Liver (tissue), 9 donors: ENCODE data around the gene KCNQ5. TPM values are rescaled to one million over a fixed set of nuclear protein-coding genes. Genes with fewer than 3 reads are reported as not detected.

Experiments used
- DNase-seq: peaks from one replicate; pipeline ENCODE4 v3.0.0-alpha.2; 2017; ENCODE audit warnings: low spot score
- H3K27ac ChIP-seq, 2 donors: one replicate each; pipeline ENCODE4 v1.7.0; 2013; ENCODE audit warnings: inconsistent platforms in 2 of 2, low read length in 2 of 2, control low read depth in 1 of 2, low read depth in 1 of 2, mild to moderate bottlenecking in 1 of 2
- H3K27me3 ChIP-seq, 4 donors: one replicate each; pipeline versions ENCODE4 v1.6.1 to v1.7.0; 2013; ENCODE audit warnings: low read length in 3 of 4, inconsistent platforms in 1 of 4, mild to moderate bottlenecking in 1 of 4, moderate library complexity in 1 of 4; ENCODE audit not compliant: control insufficient read depth in 4 of 4, insufficient read depth in 4 of 4
- H3K36me3 ChIP-seq, 4 donors: one replicate each; pipeline versions ENCODE4 v1.6.1 to v1.7.0; 2013; ENCODE audit warnings: low read length in 3 of 4, mild to moderate bottlenecking in 3 of 4, low read depth in 1 of 4, moderate library complexity in 1 of 4; ENCODE audit not compliant: control insufficient read depth in 4 of 4, insufficient read depth in 3 of 4
- H3K4me1 ChIP-seq, 4 donors: one replicate each; pipeline versions ENCODE4 v1.6.1 to v1.7.0; 2013; ENCODE audit warnings: low read length in 3 of 4, mild to moderate bottlenecking in 3 of 4, moderate library complexity in 1 of 4; ENCODE audit not compliant: control insufficient read depth in 4 of 4, insufficient read depth in 4 of 4
- H3K4me3 ChIP-seq, 3 donors: one replicate each; pipeline versions ENCODE4 v1.6.1 to v1.7.0; 2013; ENCODE audit warnings: low read length in 3 of 3, control low read depth in 1 of 3, low read depth in 1 of 3, mild to moderate bottlenecking in 1 of 3
- H3K9ac ChIP-seq, 2 donors: one replicate each; pipeline ENCODE4 v1.7.0; 2013; ENCODE audit warnings: low read length in 2 of 2, mild to moderate bottlenecking in 2 of 2, moderate library complexity in 2 of 2, control low read depth in 1 of 2, low read depth in 1 of 2
- H3K9me3 ChIP-seq, 4 donors: one replicate each; pipeline versions ENCODE4 v1.6.1 to v1.7.0; 2013; ENCODE audit warnings: low read length in 3 of 4; ENCODE audit not compliant: control insufficient read depth in 4 of 4
- EGR1 ChIP-seq, 2 donors: IDR thresholded peaks; 2 replicates each; pipeline ENCODE4 v1.6.1; 2016 to 2018; ENCODE audit warnings: antibody characterized with exemption in 2 of 2, low read depth in 2 of 2
- FOXA1 ChIP-seq: IDR thresholded peaks from 2 replicates; pipeline ENCODE4 v1.6.1; 2016; ENCODE audit warnings: antibody characterized with exemption
- FOXA2 ChIP-seq: IDR thresholded peaks from 2 replicates; pipeline ENCODE4 v1.6.1; 2016; ENCODE audit warnings: antibody characterized with exemption
- GABPA ChIP-seq, 2 donors: IDR thresholded peaks in 1 of 2; conservative IDR thresholded peaks in 1 of 2; 2 replicates each; pipeline ENCODE4 v1.6.1; 2016; ENCODE audit warnings: antibody characterized with exemption in 2 of 2, mild to moderate bottlenecking in 1 of 2, moderate library complexity in 1 of 2
- HNF4G ChIP-seq: IDR thresholded peaks from 2 replicates; pipeline ENCODE4 v1.6.1; 2016; ENCODE audit warnings: antibody characterized with exemption
- JUND ChIP-seq, 2 donors: IDR thresholded peaks; 2 replicates each; pipeline ENCODE4 v1.6.1; 2016; ENCODE audit warnings: antibody characterized with exemption in 2 of 2
- NR2F2 ChIP-seq: IDR thresholded peaks from 2 replicates; pipeline ENCODE4 v1.6.1; 2016; ENCODE audit warnings: antibody characterized with exemption
- RAD21 ChIP-seq, 2 donors: IDR thresholded peaks; 2 replicates each; pipeline ENCODE4 v1.6.1; 2016; ENCODE audit warnings: antibody characterized with exemption in 2 of 2, mild to moderate bottlenecking in 2 of 2
- RXRA ChIP-seq, 2 donors: IDR thresholded peaks; 2 replicates each; pipeline ENCODE4 v1.6.1; 2017 to 2018; ENCODE audit warnings: antibody characterized with exemption in 2 of 2, mild to moderate bottlenecking in 1 of 2
- SP1 ChIP-seq: IDR thresholded peaks from 2 replicates; pipeline ENCODE4 v1.6.1; 2018; ENCODE audit warnings: antibody characterized with exemption, mild to moderate bottlenecking
- TAF1 ChIP-seq: conservative IDR thresholded peaks from 2 replicates; pipeline ENCODE4 v1.6.1; 2016; ENCODE audit warnings: antibody characterized with exemption, mild to moderate bottlenecking
- YY1 ChIP-seq: IDR thresholded peaks from 2 replicates; pipeline ENCODE4 v1.6.1; 2016; ENCODE audit warnings: antibody characterized with exemption, mild to moderate bottlenecking
- WGBS: extraction: QIAGEN DNeasy Blood & Tissue Kit; methylation state at CpG from one replicate; pipeline ENCODE4 v1.1.7; 2013; 5-methylcytosine and 5-hydroxymethylcytosine counted together
- polyA plus RNA-seq, 2 donors: library from polyadenylated mRNA; stranded (reverse) in 1 of 2; unstranded in 1 of 2; fragments of 200-250 nt in 1 of 2; fragments of >200 nt in 1 of 2; fragmentation: Nextera tagmentation in 1 of 2; extraction: Ambion mirVana in 1 of 2; gene quantifications; one replicate each; pipeline versions ENCODE4 v1.2.1 to v1.2.3, GENCODE V29; 2013 to 2015
- total RNA-seq, 2 donors: library from RNA; depleted of rRNA; stranded (reverse); fragments of >200 nt; gene quantifications; one replicate each; pipeline ENCODE4 v1.2.3, GENCODE V29; 2014
- TF ChIP-seq, protein P1 (sequence below): IDR thresholded peaks from 2 replicates; pipeline ENCODE4 v1.6.1; 2016; ENCODE audit warnings: antibody characterized with exemption, mild to moderate bottlenecking
- TF ChIP-seq, protein P2 (sequence below): IDR thresholded peaks from 2 replicates; pipeline ENCODE4 v1.6.1; 2016; ENCODE audit warnings: antibody characterized with exemption
- TF ChIP-seq, protein P3 (sequence below): fragments of 150-350 bp; IDR thresholded peaks from 2 replicates; pipeline ENCODE4 v1.5.1; 2017; ENCODE audit warnings: improper control_type of control experiment, low read depth, low read length; ENCODE audit not compliant: missing input control
- TF ChIP-seq, protein P4 (sequence below): IDR thresholded peaks from 2 replicates; pipeline ENCODE4 v1.6.1; 2016; ENCODE audit warnings: antibody characterized with exemption
- donor health status: healthy.
- donor health status: healthy.
- donor health status: healthy.
- donor health status: healthy.
- donor health status: healthy.

Gene KCNQ5
- total and polyA plus RNA-seq, 4 donors, result 0.02 to 1.1 (median 0.15) TPM

DNA sequence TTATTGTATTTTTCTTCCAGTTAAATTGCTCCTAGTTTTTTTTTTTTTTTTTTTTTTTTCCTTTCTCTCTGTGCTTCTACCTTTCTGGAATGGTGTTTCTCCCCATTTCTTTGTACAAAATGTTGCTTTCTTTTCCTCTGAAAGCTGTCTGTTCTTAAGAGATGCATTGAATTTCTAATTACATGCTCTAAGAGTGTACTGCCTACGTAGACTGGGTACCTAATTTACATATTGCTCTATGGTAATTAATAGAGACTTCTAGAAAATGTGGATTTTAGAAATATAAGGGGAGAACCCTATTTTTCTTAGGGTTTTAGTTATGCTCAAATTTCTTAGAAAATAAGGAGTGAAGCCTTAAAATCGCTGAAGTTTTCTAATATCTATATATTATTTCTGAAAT is 13.8 kb downstream of the KCNQ5 start:
- no peak for DNase-seq
- Histone ChIP-seq H3K27me3 (no peaks in the 10 kb centered on the region), H3K27ac (no peak overlapping the region), H3K9me3 (no peaks in the 10 kb centered on the region), H3K4me3 (no peak overlapping the region), H3K9ac (no peak overlapping the region), H3K36me3 (no peaks in the 10 kb centered on the region), H3K4me1 (no peaks in the 10 kb centered on the region)
- TF ChIP-seq, protein P1, sequence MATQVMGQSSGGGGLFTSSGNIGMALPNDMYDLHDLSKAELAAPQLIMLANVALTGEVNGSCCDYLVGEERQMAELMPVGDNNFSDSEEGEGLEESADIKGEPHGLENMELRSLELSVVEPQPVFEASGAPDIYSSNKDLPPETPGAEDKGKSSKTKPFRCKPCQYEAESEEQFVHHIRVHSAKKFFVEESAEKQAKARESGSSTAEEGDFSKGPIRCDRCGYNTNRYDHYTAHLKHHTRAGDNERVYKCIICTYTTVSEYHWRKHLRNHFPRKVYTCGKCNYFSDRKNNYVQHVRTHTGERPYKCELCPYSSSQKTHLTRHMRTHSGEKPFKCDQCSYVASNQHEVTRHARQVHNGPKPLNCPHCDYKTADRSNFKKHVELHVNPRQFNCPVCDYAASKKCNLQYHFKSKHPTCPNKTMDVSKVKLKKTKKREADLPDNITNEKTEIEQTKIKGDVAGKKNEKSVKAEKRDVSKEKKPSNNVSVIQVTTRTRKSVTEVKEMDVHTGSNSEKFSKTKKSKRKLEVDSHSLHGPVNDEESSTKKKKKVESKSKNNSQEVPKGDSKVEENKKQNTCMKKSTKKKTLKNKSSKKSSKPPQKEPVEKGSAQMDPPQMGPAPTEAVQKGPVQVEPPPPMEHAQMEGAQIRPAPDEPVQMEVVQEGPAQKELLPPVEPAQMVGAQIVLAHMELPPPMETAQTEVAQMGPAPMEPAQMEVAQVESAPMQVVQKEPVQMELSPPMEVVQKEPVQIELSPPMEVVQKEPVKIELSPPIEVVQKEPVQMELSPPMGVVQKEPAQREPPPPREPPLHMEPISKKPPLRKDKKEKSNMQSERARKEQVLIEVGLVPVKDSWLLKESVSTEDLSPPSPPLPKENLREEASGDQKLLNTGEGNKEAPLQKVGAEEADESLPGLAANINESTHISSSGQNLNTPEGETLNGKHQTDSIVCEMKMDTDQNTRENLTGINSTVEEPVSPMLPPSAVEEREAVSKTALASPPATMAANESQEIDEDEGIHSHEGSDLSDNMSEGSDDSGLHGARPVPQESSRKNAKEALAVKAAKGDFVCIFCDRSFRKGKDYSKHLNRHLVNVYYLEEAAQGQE, result no peak
- TF ChIP-seq SP1 (no peak), FOXA2 (no peak), RAD21 (IDR thresholded peaks at IDR 0.05) (no peak), GABPA (IDR thresholded peaks at IDR 0.05 in 1 of 2, conservative IDR thresholded peaks at IDR 0.05 in 1 of 2) (no peak), JUND (IDR thresholded peaks at IDR 0.05) (no peak), NR2F2 (no peak)
- TF ChIP-seq, protein P2, sequence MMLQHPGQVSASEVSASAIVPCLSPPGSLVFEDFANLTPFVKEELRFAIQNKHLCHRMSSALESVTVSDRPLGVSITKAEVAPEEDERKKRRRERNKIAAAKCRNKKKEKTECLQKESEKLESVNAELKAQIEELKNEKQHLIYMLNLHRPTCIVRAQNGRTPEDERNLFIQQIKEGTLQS, result no peak
- 68% methylated on average over 2 of the region's 2 CpGs for WGBS

DNA sequence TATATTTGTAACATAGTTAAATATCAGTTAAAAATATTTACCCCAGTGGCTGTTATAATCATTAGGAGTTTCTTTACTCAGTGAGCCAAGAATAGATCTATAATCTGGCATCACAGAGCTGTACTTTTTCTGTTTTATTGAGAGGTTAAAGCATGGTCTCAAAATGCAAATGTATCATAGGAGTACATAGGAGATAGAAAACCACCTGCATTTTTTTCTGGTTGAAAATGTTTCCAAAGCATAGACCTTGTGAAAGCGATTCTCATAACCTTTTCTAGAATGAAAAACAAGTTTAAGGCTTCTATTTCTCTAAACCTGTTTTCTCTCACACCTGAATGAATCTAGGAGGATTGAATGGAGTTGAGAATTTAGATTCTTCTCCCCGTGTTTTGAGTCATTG is 14.4 kb downstream of the KCNQ5 start:
- TF ChIP-seq FOXA1, result no peak
- TF ChIP-seq, protein P3, sequence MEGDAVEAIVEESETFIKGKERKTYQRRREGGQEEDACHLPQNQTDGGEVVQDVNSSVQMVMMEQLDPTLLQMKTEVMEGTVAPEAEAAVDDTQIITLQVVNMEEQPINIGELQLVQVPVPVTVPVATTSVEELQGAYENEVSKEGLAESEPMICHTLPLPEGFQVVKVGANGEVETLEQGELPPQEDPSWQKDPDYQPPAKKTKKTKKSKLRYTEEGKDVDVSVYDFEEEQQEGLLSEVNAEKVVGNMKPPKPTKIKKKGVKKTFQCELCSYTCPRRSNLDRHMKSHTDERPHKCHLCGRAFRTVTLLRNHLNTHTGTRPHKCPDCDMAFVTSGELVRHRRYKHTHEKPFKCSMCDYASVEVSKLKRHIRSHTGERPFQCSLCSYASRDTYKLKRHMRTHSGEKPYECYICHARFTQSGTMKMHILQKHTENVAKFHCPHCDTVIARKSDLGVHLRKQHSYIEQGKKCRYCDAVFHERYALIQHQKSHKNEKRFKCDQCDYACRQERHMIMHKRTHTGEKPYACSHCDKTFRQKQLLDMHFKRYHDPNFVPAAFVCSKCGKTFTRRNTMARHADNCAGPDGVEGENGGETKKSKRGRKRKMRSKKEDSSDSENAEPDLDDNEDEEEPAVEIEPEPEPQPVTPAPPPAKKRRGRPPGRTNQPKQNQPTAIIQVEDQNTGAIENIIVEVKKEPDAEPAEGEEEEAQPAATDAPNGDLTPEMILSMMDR, result no peak
- TF ChIP-seq, protein P4, sequence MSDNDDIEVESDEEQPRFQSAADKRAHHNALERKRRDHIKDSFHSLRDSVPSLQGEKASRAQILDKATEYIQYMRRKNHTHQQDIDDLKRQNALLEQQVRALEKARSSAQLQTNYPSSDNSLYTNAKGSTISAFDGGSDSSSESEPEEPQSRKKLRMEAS, result no peak
- H3K4me1 ChIP-seq, result no peaks in the 10 kb centered on the region
- no peak overlapping the region for H3K9ac ChIP-seq
- H3K36me3 ChIP-seq, result no peaks in the 10 kb centered on the region
- H3K9me3 ChIP-seq, result no peaks in the 10 kb centered on the region
- 65% methylated on average over 2 of the region's 2 CpGs for WGBS
- DNase-seq, result no peak
- H3K27me3 ChIP-seq, result no peaks in the 10 kb centered on the region
- H3K27ac ChIP-seq, result no peak overlapping the region
- H3K4me3 ChIP-seq, result no peak overlapping the region

DNA sequence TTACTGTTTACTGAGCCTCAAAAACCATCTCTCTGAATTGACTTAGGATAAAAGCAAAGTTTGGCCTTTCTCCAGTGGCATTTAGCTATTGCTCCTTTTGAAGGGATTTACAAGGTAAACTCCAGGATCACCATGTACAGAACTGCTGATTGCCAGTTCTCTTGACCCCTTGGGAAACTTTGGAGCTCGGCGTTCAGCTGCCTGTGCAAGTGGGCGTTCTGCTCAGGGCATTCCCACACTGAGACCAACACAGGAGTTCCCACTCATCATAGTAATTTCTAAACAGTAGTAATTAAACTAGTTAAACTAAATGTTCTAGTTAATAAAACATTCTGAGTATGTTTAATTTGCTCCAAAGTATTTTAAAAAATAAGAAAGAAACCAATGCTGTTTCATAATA is 14.9 kb downstream of the KCNQ5 start:
- Histone ChIP-seq H3K27me3 (no peaks in the 10 kb centered on the region), H3K4me1 (no peaks in the 10 kb centered on the region)
- WGBS, result 75% methylated on average over 3 of the region's 3 CpGs

More for the DNA sequence above, 14.9 kb downstream of the KCNQ5 start:
- DNase-seq, result no peak
- Histone ChIP-seq H3K9ac (no peak overlapping the region), H3K27ac (no peak overlapping the region), H3K9me3 (no peaks in the 10 kb centered on the region), H3K36me3 (no peaks in the 10 kb centered on the region), H3K4me3 (no peak overlapping the region)
- TF ChIP-seq RXRA (IDR thresholded peaks at IDR 0.05), result no peak
- TF ChIP-seq FOXA1, result no peak
- no peak for TF ChIP-seq HNF4G
- TF ChIP-seq, protein P1, result no peak
- no peak for TF ChIP-seq EGR1 (IDR thresholded peaks at IDR 0.05; ENCODE audit: low read depth in 2 of 2)
- no peak for TF ChIP-seq YY1
- no peak for TF ChIP-seq SP1
- no peak for TF ChIP-seq TAF1
- TF ChIP-seq, protein P2, result no peak
- no peak for TF ChIP-seq RAD21 (IDR thresholded peaks at IDR 0.05)
